ENCODE data around the gene MGAT5.

The MGAT5 gene, protein sequence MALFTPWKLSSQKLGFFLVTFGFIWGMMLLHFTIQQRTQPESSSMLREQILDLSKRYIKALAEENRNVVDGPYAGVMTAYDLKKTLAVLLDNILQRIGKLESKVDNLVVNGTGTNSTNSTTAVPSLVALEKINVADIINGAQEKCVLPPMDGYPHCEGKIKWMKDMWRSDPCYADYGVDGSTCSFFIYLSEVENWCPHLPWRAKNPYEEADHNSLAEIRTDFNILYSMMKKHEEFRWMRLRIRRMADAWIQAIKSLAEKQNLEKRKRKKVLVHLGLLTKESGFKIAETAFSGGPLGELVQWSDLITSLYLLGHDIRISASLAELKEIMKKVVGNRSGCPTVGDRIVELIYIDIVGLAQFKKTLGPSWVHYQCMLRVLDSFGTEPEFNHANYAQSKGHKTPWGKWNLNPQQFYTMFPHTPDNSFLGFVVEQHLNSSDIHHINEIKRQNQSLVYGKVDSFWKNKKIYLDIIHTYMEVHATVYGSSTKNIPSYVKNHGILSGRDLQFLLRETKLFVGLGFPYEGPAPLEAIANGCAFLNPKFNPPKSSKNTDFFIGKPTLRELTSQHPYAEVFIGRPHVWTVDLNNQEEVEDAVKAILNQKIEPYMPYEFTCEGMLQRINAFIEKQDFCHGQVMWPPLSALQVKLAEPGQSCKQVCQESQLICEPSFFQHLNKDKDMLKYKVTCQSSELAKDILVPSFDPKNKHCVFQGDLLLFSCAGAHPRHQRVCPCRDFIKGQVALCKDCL

DNA sequence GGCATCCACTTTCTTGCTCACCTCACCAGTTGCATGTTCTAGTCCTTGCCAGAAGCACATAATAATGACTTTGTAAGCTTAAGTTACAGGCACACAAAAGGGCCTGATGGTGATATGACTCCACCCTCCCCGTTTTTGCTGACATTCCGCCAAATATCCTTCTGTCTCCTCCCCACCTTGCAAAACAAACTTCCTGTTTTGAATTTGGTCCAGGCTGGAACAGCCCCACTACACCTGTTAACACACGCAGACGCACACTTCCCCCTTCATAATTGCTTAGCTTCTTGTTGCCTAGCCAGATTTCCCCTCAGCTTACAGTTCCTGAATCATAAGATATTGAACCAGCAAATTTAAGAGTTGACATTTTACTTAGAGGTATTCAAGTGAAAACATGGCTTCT is at the start of gene MGAT5:
TSS of gene MGAT5 (plus strand) at position 269 of the 400 bp plus-strand sequence. CDS start 332 bp downstream, outside the sequence.
- DNase-seq = no peak

DNA sequence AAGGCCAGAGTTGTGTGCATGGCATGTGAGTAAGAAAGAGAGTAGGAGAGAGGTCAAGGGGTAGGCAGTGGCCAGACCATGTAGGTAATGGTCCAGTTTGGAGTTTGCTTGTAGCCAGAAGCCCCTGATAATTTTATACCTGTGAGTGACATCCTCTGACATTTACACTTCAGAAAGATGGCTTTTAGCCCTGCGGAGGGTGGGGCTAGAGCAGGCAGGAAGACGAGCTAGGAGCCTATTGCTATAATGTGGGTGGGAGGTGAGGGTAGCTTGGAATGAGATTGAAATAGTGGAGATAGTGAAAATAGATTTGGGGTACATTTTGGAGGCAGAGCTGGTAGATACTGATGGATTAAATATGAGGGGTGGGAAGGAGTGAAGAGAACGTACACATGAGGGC is 48.8 kb upstream of the MGAT5 start:
- DNase-seq = no peak

DNA sequence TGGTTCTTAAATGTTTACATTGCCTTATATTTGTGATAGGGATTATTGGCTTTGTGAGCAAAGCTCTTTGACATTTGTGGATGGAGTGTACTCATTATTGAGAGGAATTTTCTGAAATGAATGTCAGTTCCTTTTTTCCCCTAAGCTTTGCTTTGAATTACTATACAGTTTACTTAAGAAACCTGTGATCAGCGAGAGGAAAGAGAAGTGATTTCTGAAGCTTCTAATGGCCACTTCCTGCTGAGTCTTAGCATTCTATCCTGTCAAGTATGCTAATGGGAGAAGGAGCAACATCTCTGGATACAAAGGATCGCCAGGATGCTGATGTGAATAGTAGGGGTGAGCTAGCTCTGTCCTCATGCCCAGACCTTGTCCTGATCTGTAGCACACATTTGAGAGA is 47.8 kb upstream of the MGAT5 start:
- DNase-seq = no peak

DNA sequence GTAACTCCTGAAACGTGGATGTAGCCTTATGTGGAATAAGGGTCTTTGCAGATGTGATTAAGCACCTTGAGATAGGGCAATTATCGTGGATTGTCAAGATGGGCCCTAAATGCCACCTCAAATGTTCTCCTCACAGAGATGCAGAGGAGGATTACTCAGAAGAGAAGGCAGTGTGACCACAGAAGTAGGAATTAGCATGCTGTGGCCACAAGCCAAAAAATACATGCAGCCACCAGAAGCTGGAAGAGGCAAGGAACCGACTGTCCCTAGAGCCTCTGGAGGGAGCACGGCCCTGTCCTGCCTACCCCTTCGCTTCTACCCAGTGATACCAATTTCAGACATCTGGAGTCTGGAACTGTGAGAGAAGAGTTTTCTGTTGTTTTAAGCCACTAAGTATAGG is 47.3 kb upstream of the MGAT5 start:
- no peak for DNase-seq

DNA sequence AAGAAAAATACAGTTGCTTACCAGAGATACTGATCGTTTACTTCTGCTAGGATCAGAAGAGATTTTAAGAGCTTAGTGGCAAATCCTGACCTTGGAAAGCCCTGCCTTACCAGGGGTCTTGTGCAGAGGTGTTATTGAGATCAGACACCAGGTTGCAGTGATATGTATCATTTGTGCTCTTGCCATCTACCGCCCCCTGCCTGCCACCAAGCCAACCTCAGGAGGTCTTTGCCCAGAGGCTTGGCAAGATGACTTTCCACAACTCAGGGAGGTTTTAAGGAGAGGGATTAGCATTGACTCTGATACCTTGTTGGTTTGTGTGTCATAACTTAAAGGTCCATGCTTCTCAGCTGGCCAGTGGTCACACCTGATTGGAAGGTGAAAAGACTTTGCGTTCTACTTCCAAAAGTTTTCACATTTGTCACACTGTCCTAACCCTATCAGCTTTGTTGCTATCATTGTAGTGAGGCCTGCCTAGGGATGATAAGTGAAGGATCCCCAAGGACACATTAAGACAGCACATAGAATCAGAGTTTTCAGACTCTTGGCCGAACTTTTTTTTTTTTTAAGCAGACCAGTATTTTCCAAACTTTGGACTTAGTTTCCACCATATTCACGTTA is 46.2 kb upstream of the MGAT5 start:
- peak; percentile 69 for DNase-seq

DNA sequence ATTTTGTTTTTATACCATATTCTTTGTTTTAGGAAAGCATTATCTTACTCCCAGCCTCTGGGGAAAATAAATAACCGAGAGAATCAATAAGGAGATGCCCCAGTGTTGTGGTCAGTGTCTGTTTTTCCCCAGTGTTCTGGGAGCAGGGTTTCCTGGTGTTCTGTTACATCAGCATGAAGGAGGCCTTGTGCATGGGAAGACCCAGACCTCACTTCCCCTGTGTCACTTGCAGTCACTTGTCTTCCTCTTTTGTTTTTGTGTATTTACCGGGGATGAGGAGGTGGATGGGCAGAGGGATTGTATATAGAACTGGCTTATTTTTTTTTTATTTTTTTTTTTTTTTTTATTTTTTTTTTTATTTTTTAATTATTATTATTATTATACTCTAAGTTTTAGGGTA is 45.0 kb upstream of the MGAT5 start:
- no peak for DNase-seq

DNA sequence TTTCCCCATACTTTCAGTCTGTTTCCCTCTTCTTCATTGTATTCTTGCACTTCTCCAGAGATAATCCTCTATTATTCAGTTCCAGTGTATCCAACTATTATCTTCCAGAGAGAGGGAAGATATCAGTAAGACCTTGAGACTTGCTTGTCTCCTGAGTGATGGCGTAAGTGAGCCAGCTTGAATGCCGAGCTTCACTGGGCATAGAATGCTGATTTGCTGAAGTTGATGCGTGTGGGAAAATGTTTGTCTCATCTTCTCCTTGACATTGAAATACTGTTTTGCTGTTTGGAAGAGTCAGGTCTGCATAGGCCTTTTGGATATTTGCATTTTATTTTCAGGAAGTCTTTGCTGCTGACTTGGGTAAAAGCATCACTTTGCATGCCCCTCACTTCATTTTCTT is 41.1 kb upstream of the MGAT5 start:
- DNase-seq = no peak

DNA sequence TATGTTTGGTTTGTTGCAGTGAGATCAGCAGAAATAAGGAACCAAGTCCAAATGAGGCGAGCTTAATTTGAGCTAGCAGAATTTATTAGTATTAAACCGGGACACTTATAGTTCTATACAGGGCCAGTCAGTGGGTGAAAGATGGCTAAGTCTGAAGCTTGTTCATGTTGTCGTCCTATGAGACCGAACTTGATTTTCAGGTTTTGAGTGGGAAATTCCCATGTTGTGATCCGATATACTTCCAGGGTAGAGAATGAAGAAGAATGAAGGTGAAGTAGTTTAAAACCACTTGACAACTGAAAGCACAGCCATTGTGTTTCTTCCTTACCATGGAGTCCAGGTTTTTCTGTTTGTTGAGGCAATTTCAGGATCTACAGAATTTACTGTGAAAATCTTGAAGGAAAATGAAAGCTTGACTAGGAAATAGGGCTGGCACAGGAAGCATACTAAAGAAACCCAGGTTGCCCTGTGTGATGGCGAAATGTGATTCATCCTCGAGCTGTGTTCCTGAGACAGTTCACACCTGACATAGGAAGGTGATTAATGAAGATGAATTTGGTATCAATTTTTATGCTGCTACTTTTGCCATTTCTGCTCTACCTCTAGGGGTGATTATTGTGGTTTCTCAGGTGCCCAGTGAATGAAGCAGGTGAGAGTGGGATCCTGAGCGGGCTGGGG is 37.6 kb upstream of the MGAT5 start:
- peak; percentile 28 for DNase-seq

DNA sequence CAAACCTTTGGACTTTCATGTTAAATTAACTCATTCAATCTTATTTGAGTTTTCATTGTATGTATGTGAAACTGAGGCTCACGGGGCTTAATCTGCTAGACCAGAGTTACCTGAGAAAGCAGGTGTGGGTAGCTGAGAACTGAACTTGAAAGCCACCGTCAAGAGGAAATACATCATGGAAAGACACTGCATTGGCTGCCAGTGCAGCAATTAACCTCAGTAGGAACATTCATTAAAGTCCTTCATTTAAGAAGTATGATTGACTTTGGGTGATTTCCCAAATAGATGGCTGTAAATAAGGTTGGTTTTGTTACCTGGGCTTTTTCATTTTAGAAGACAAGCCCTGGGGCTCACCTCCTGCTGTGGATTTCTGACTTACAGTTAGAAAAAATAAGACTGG is 36.5 kb upstream of the MGAT5 start:
- no peak for DNase-seq

DNA sequence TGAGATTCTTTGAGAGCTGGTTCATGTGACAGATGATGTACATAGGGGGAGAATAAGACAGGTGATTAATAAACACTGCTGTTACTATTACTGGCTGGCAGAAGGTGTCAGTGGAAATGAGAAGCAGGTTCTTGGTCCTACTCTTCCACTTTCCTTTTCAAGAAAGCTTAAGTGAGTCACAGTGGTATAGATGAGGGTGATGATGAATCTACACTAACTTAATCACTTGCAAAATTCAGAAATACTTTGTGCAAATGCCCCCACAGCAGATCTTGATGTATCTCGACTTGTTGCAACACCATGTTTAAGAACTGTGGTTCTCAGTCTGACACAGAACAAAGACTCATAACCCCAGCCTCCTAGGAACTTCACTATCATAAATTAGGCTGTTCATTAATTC is 35.9 kb upstream of the MGAT5 start:
- DNase-seq = no peak

DNA sequence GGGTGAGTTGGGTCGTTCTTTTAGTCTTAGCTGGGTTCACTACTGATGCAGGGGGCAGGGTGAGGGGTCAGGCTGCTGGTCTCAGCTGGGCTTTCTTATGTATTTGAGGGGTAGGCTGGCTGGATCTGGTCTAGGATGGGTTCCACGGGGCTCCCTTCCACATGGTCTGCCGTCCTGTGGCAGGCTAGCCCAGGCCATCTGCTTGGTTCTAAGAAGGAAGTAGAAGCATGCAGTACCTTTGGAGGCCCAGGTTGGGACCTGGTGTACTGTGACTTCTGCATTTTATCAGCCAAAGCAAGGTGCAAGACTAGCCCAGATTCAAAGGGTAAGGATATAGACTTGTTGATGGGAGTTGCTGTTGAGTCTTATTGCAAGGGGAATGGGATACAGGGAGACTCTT is 35.5 kb upstream of the MGAT5 start:
- DNase-seq = no peak

DNA sequence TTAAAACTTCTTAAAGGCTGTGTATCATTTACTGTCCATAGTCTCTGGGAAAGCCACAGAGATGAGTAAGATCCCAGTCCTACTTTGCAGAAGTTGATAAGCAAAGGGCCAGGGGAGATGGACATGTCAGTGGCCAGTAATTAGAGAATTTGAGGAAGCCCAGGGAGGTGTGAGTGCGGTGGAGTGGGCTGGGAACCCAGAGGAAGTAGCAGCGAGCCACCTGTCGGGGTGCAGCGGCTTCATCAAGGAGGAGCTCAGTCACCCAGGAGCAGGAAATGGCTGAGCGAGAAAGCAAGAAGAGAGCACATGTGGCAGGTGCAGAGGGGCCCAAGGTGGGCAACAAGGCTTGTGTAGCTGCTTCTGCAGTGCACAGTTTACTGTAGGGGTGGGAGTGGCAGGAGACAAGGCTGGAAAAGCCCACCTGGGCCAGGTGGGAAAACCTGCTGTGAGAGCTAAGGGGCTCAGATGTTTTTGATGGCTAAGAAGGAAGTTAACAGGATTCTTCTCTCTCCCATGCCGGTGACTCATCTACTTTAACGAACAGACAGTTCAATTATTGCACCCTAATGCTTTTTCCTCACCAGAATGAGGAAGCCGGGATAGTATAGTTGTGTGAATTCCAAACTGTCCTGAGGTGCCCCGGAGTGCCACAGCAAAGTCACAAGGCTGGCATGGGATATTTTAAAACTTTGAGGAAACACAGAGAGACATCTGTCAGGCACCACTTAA is 34.8 kb upstream of the MGAT5 start:
- peak; percentile 32 for DNase-seq

DNA sequence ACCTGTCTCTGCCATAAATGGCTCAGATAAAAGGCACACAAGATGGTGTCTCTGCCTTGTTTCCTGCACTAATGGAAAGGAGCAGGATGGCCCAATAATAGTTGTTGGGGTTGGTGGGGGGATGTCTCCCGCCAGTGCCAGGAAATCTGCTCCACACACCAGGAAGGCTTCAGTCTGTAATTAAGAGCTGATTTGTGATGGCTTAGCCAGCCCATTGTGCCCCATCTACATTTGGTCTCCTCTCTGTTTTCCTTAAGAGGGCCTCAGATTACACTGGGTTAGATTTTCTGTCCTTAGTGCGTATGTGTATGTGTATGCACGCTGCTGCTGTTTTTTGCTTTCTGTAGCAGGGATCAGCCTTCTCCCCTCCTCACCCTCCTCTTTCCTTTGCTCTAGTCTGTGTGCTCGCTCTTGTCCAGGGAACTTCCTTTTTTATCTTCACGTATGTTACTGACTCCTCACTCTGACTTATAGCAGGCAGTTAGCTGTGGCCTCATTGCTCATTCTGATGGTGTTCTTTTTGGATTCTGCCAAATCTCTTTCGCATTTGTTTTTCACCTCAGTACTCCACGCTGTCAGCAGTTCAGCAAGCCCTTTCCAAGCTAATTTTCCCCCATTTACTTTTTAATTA is 33.4 kb upstream of the MGAT5 start:
- DNase-seq = no peak

DNA sequence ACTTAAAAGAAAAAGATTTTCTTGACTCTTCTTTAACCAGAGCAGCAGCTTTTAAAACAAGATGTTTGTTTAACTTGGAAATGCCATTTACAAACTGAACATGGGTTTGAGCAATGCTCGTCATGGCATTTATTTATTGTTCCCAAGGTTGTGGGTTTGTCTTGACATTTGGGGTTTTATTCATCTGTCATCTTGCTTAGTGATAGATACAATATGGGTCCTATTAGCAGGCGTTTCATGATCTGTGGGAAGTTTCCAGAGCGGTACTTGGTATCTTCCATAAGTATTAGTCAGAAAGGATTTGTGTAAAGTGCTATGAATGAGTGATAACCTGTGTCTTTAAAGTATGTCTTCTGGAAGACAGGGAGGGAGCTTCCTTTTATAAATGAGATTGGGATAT is 29.9 kb upstream of the MGAT5 start:
- DNase-seq = no peak

DNA sequence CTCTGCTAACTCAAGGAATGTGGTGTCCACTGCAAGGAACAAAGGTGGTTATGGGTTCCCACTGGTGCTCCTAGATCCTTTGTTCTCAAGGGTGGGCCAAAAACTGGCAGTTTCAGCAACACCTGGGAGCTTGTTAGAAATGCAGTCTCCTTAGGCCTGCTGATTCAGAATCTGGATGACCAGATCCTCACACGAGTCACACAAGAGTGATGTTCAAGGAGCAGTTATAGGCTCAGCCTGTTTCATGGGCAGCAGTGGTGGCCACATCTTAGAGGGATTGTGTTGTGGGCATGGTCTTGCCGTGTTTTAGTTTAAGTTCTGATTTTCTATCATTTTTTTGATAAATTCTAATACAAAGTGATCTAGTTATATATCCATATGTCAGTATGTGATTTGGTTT is 28.7 kb upstream of the MGAT5 start:
- DNase-seq = no peak

DNA sequence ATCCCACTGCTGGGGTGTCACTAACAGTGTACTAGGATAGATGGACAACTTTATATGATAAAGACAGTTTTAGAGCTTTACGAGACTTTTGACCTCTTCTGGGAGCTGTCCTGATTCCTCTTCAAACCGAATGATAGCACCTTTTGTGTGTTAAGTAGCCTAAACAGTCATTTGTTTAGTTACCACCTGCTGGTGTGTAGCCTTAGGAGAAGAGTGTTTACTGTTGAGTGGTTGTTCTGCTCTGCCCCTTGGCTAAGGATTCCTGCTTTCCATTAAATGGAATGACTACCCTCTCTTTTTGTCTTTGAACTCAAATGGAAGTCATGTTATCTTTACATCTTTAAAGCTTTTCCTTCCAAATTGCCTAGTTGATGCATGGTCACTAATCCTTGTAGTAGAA is 28.0 kb upstream of the MGAT5 start:
- no peak for DNase-seq

DNA sequence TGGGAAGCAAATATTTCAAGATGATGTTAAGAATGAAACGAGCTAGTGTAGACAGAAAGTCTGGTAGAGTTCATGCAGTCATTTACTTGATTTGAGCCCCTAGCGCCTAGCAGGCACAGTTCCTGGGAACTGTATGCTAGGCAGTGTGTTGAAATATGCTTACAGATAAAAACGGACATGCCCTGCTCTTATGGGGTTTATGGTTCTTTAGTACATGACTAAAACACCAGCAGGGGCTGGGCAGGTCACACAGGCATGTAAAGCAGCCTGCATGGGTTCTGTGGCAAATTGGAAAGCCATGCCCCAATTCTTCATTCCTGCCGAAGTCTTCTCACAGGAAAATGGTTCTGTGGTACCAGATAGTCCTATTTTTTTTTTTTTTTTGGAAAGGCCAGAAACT is 27.3 kb upstream of the MGAT5 start:
- DNase-seq = no peak

DNA sequence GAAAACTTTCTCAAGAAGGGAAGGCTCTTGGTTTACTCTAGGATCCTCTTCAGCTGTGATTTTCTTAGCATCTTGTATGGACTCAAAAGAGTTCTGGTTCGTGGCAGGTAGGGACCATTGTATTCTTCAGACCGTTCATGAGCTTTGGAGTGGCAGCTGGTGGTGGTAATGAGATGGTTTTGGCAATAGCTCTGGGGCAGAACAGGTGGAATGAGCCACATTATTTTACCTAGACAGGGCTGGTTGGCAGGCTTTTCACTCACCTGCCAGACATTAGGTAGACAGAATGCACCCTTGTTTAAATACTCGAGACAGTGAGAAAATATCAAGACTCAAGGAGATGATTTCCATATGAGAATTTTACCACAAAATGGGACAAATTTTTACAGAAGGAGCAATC is 26.2 kb upstream of the MGAT5 start:
- DNase-seq = no peak

DNA sequence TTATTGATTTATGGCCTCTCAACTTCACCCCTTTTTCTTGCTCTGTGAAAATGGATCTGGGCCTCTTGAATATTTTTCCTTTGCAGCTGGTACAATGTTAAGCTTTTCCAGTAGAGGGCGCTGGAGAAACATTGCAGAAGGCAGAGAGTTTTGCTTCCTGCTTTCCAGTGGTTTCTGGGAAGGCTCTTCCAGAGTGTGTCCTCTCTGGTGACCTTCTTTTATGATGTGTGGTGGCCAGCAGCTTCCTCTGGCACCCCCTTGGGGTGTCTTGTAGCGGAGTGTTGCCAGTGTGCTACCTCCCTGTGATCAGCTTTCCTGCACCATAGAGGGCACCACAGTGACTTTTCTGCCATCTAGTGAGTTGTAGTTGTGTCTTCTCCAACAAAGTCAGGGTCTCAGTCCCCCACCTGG is 25.4 kb upstream of the MGAT5 start:
- no peak for DNase-seq

DNA sequence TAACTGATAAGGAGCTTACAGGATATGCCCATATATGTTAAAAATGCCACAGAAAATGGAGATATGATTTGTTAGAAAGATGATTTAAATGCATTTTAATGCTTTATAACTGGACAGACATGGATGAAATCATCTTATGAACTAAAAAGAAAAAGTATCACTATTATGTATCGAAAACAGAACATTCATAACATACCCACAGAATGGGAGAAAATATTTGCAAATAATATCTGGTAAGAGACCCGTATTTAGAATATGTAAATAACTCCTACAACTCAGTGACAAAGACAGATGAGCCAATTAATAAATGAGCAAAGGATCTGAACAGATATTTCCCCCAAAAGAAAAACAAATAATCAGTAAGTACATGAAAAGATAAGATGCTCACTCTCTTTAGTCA is 24.3 kb upstream of the MGAT5 start:
- DNase-seq = no peak

DNA sequence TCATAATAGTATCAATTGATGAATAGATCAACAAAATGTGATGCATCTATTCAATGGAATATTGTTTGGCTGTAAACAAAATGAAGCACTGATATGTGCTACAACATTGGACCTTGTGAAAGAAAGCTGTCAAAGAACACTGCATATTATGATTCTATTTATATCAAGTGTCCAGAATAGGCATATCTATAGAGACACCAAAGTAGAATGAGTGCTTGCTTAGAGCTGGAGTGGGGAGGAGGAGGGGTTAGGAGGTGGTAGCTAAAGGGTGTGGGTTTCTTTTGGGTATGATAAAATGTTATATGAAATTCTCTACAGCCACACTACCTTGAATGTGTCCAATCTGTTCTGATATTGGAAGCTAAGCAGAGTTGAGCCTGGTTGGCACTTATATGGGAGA is 23.0 kb upstream of the MGAT5 start:
- DNase-seq = no peak

DNA sequence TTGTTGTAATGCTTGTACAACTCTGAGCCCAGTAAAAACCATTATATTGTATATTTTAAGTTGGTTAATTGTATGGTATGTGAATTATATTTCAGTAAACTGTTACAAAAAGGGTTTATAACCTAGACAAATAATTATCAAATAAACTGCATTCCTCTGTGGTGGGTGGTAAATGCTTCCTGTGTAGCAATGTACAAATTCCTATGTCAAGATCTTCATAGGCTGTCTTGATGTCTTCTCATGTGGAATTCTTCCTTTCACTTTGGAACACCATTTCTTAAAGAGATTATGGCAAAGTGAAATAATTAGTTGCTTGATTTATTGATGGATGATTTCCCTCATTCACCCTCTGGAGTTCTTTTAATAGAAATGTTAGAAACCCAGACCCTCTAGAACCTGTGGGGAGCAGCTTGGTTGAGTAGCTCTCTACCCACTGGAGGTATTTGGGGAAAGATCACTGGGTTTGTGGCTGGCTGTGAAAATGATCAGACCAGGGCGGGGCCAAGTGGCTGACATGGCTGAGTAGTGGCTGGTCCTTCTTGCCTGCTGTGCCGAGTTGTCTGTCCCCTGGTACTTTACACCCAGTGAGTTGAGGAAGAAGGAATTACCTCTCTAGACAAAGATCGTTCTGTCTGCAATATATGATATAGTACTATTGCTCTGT is 22.4 kb upstream of the MGAT5 start:
- no peak for DNase-seq

Measured in activated CD8-positive, alpha-beta memory T cell treated with anti-CD3 and anti-CD28 coated beads, Interleukin-2, amount 50 U/mL, for 4 hours (primary cell).